ENCODE measurements around the gene C11orf21.
"Not testable (repeated sequence)": the region's sequence is repeated elsewhere in the genome, so short reads cannot be mapped to it uniquely, and the experiment has no call there.

C11orf21 gene

GRCh38 chr11:2301631-2302305 lies at the start of gene C11orf21, which contains the start of gene TSPAN32:
C11orf21 (minus strand) TSS chr11:2301918; CDS start chr11:2301808, 110 bp downstream.
TSPAN32 (plus strand) TSS chr11:2302013; CDS start chr11:2302150, 137 bp downstream.
- no peak for DNase-seq

DNA sequence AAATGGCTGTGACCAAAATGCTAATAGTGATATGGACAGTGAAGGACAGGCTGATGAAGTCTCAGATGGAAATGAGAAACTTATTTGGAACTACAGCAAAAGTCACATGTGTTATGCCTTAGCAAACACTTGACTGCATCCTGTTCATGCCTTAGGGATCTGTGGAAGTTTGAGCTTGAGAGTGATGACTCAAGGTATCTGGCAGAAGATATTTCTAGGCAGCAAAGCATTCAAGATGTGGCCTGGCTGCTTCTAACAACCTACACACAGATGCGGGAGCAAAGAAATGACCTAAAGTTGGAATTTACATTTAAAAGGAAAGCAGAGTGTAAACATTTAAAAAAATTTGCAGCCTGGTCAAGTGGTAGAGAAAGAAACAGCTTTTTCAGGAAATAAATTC lies 47.3 kb upstream of the C11orf21 start:
- DNase-seq: no peak

- no peak for DNase-seq
Observed at GRCh38 chr11:2347308-2347830, 45.7 kb upstream of the C11orf21 start.

DNA sequence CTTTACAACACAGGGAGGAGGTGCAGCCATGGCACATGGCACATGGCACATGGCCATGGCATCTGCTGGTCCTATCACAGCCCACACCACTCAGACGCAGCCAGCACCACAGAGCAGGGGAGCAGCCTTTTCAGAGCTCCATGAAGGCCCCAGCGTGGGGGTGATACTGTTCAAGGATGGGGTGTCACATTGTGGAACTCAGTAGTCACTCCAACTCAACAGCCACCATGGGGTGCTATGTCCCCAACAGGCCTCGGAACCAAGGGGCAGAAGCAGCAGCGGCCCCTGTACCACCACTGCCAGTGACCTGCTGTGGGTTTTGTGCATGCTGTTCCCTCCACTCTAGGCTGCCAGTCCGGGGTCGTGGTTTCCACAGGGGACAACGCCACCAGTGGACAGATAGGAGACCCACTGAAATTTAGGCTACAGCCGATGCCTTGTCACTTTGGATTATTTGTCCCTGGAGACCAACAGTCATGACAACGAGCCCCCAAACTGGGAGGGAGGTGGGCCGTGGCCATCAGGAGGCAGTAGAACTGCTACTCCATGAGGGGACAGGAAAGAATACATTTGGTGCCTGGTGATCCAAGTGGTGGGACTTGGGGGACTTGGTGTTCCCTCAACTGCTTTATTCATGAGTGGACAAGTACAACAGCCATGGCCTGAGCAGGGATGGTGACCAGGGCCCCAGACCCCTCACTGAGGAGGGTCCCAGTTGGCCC lies 45.0 kb upstream of the C11orf21 start:
- no peak for DNase-seq

DNA sequence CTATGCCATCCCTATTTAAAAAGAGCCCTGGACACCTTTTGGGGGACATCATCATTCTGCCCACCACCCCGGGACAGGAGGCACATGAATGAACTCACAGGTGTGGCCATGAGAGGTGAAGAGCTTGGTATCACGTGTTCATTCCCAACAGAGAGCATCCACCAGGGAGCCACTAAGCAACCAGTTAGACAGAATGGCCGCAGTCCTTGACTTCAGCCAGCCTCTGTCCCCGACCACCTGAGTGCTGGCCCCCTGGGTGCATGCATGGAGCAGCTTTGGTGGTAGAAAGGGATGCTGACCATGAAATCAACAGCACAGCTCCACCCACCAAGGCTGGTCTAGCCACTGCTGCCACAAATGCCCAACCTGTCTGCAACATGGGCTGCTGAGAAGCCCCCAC lies 44.3 kb upstream of the C11orf21 start:
- DNase-seq: no peak

DNA sequence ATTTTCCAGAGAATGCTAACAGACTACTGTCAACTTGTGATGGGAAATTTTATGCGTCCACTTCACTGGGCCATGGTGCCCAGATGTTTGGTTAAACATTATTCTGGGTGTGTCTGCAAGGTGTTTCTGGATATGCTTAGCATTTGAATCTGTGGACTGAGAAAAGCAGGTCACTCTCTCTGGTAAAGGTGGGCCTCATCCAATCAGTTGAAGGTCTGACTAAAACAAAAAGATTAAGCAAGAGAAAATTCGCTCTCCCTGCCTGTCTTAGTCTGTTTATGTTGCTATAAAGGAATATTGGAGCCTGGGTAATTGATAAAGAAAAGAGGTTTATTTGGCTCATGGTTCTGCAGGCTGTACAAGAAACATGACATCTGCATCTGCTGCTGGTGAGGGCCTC lies 43.3 kb upstream of the C11orf21 start:
- no peak for DNase-seq

DNA sequence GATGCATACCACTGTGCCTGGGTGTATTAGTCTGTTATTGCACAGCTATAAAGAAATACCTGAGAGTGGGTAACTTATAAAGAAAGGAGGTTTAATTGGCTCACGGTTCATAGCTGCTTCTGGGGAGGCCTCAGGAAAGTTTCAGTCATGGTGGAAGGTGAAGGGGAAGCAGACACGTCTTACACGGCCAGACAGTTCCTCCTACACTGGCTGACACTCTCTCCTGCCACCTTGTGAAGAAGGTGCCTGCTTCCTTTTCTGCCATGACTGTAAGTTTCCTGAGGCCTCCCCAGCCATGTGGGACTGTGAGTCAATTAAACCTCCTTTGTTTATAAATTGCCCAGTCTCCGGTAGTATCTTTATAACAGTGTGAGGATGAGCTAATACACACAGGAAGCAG lies 41.8 kb upstream of the C11orf21 start:
- no peak for DNase-seq

DNA sequence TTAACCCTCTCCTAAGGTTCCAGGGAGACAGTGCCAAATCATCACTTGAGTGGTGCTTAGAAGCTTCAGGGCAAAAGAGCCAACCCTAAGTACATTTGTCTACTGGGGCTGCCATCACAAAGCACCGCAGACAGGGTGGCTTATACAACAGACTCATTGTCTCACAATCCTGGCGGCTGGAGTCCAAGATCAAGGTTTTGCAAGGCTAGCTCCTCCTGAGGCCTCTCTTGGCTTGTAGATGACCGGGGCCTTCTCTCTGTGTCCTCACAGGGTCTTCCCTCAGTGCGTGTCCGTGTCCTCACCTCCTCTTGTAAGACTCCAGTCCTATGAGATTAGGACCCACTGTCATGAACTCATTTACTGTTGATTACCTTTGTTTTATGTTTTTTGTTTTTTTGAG lies 41.3 kb upstream of the C11orf21 start:
- no peak for DNase-seq

DNA sequence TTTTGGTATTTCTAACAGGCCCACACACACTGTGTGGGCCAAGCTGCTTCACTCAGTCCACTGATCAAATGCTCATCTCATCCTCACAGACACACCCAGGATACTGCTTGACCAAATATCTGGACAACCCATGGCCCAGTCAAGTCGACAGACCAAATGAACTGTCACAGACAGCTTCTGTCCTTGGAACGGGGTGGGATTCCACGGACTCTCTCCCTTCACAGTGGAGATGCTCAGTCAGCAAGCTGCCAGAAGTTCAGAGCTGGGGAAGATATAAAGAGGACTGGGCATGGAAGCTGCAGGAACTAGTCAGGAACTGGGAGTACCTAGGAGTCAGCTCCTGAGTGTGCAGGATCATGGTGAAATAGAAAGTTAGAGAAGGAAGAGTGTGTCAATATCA lies 40.8 kb upstream of the C11orf21 start:
- no peak for DNase-seq

DNA sequence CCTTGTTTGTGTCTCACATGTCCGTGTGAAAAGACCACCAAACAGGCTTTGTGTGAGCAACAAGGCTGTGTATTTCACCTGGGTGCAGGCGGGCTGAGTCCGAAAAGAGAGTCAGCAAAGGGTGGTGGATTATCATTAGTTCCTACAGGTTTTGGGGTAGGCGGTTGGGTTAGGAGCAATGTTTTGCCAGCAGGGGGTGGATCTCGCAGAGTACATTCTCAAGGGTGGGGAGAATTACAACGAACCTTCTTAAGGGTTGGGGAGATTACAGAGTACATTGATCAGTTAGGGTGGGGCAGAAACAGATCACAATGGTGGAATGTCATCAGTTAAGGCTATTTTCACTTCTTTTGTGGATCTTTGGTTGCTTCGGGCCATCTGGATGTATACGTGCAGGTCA lies 37.0 kb upstream of the C11orf21 start:
- not testable (repeated sequence) for DNase-seq

GRCh38 chr11:2335286-2335685 lies 33.6 kb upstream of the C11orf21 start:
- not testable (repeated sequence) for DNase-seq

GRCh38 chr11:2333486-2334205 lies 31.9 kb upstream of the C11orf21 start:
- not testable (repeated sequence) for DNase-seq

GRCh38 chr11:2332569-2332968 lies 30.9 kb upstream of the C11orf21 start:
- not testable (repeated sequence) for DNase-seq

DNA sequence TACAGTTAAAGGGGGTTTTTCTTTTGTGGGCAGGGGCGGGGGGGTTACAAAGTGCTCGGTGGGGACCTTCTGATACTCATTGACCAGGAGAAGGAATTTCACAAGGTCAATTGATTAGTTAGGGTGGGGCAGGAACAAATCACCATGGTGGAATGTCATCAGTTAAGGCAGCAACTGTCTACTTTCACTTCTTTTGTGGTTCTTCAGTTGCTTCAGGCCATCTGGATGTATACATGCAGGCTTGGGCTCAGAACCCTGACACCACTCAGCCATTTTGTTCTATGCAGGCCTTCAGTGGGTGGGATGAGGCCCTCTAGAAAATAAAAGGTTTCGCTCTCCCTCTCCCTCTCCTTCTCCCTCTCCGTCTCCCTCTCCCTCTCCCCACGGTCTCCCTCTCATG lies 29.7 kb upstream of the C11orf21 start:
- no peak for DNase-seq

- DNase-seq: no peak
Observed at GRCh38 chr11:2330696-2331095, 29.0 kb upstream of the C11orf21 start.

GRCh38 chr11:2329551-2329950 lies 27.8 kb upstream of the C11orf21 start:
- DNase-seq: no peak

GRCh38 chr11:2328656-2329354 lies 27.1 kb upstream of the C11orf21 start:
- DNase-seq: no peak

DNA sequence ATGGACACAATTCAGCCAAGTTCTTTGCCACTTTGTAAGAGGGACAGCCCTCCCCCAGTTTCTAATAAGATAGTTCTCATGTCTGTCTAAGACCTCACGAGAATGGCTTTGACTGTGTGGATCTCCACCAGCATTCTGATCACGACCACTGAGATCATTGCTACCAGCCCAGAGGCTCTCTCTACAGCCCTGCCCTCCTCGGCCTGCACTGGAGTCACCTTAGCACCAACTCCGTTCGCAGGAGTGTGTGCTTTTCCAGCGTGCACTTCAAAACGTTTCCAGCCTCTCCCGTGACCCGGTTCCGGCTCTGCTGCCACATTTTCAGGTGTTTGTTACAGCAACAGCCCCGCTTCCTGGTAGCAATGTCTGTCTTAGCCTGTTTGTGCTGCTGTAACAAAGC lies 26.3 kb upstream of the C11orf21 start:
- DNase-seq: no peak

DNA sequence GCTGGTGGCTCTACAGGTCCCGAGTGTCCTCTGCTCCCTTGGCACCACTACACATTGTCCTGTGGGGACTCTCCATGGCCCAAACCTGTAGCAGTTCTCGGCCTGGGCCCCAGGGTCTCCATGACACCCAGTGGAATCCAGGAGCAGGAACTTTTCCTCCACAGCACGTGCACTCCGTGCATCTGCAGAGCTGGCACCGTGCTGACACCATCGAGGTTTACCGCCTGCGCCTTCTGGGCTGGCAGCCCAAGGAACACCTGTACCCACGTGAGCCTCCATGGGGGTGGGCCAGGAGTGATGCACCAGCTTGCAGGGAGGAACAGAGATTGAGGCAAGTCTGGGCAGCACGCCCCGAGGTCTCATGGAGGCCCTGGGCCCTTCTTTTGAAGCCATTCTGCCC lies 25.3 kb upstream of the C11orf21 start:
- DNase-seq: no peak

DNA sequence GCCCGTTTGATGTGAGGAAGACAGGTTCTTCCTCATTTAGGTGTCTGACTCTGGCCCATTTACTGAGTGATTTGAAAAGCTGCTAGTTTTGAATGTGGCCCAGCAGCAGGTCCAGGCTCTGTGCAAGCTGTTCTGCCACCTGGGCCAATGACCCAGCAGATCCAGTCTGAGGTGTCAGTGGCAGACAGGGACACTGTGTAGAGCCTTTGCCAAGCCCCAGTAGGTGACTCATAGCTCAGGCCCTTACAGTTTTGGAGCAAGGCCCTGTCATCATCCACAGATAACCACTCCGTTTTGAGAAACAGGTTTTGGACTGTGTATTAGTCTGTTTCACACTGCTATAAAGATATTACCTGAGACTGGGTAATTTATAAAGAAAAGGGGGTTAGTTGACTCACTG lies 24.0 kb upstream of the C11orf21 start:
- DNase-seq: no peak

- DNase-seq: no peak
Observed at GRCh38 chr11:2325123-2325522, 23.4 kb upstream of the C11orf21 start.

DNA sequence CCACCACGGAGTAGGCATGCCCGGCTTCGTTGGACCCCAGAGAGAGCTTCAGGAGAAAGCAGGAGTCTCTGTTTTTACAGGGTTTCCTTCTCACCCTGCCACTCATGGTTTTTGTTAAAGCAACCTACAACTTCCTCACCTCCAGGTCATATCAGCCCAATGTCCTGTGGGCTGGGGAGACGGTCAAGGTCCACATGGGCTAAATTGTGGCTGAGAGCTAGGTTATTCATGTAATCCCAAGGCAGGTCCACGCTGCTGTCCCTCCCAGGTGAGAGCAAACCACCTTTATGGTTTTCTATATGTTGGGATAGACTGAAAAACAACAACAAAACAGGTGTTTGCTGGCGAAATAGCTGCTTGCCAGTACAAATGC lies 19.6 kb upstream of the C11orf21 start:
- no peak for DNase-seq

All from DMS 273 treated with DMSO at 0.1 percent for 48 hours (cell line).